Measurements from ENCODE around the gene FKBP5. TPM values are rescaled to one million over a fixed set of nuclear protein-coding genes. Genes with fewer than 3 reads are reported as not detected.

The FKBP5 gene
- total and polyA plus RNA-seq, 2 of the 4 experiments (the other 2 are of a cell fraction) = 6.8 to 7.0 TPM

DNA sequence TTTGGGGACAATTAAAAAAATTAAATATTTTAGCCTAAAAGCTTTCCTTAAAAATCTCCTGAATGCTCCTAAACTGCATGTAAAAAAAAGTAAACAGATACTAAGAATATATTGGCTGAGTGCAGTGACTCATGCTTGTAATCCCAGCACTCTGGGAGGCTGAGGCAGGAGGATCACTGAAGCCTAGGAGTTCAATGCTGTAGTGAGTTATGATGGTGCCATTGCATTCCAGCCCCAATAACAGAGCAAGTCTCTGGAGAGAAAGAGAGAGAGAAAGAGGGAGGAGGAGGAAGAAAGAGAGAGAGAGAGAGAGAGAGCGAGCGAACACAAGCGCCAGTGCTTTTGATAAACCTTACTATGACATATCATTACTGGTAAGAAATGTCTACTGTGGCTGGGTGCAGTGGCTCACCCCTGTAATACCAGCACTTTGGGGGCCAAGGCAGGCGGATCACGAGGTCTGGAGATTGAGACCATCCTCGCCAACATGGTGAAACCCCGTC lies 58.8 kb downstream of the FKBP5 start:
- Histone ChIP-seq H3K4me1 (ENCODE audit: control insufficient read depth, insufficient read depth, low read length) (no peaks in the 10 kb centered on the region), H3K9ac (ENCODE audit: low read depth, low read length) (no peak overlapping the region), H3K14ac (replicated peaks; ENCODE audit: low read depth, low read length) (no peak overlapping the region), H2BK20ac (ENCODE audit: low read depth, low read length) (no peak overlapping the region), H3K4ac (ENCODE audit: low read depth, low read length) (no peak overlapping the region), H2AFZ (replicated peaks; ENCODE audit: low read length, poor library complexity) (no peak overlapping the region), H4K8ac (ENCODE audit: low read depth in 2 of 2, low read length in 2 of 2) (no peak overlapping the region), H3K4me2 (ENCODE audit: low read depth, low read length) (no peak overlapping the region), H2BK15ac (ENCODE audit: low read depth, low read length) (no peak overlapping the region), H3K18ac (ENCODE audit: low read depth, low read length) (no peak overlapping the region), H3K36me3 (ENCODE audit: control insufficient read depth, insufficient read depth, low read length) (no peaks in the 10 kb centered on the region), H2AK9ac (replicated peaks; ENCODE audit: low read depth, low read length, poor library complexity) (no peak overlapping the region), H2BK5ac (ENCODE audit: low read depth, low read length, poor library complexity, severe bottlenecking) (no peak overlapping the region), H3K56ac (ENCODE audit: extremely low read depth, insufficient read depth, low read length) (no peak overlapping the region; the same call in 1 of the 2 replicates), H3K9me3 (ENCODE audit: control insufficient read depth, insufficient read depth, low read length) (no peaks in the 10 kb centered on the region), H3K27ac (ENCODE audit: insufficient read depth, low read length) (no peak overlapping the region), H3K9me1 (ENCODE audit: insufficient read depth, low read length) (no peaks in the 10 kb centered on the region), H4K20me1 (ENCODE audit: insufficient read depth, low read length) (no peaks in the 10 kb centered on the region), H3K23ac (ENCODE audit: low read depth, low read length) (no peak overlapping the region), H4K5ac (ENCODE audit: low read depth, low read length) (no peak overlapping the region), H4K91ac (ENCODE audit: insufficient read depth, low read depth, low read length) (no peak overlapping the region), H3K4me3 (ENCODE audit: insufficient read depth, low read depth, low read length) (no peak overlapping the region), H3K79me1 (ENCODE audit: low read depth in 1 of 2, low read length in 2 of 2) (no peaks in the 10 kb centered on the region), H3K27me3 (ENCODE audit: control insufficient read depth, insufficient read depth, low read length) (no peaks in the 10 kb centered on the region), H2BK120ac (ENCODE audit: low read depth, low read length) (no peak overlapping the region), H2AK5ac (ENCODE audit: low read depth, low read length) (no peak overlapping the region)
- dilution Hi-C loops (cut with HindIII; ENCODE audit: low sequenced_read_pairs, unreplicated experiment) (no loop called here), in situ Hi-C loops (cut with MboI; ENCODE audit: low sequenced_read_pairs) (no loop called here), intact Hi-C loops (cut with micrococcal nuclease) (no loop called here)
- no peak for DNase-seq
- POLR2A ChIA-PET (ENCODE audit: unreplicated experiment) = no interaction called here
- no peak for TF ChIP-seq SMC3 (IDR thresholded peaks at IDR 0.05; ENCODE audit: low read depth, low read length)
- no peak for ATAC-seq (ENCODE audit: low read depth)
- CTCF ChIA-PET = interaction anchor here (0.5 kb wide), 1 partner anchor 107 kb away, joined by 3 read pairs; the partner anchor contains the start of gene ARMC12
- no TSS peak for BruUV-seq (replicated peaks)
- no CpG with 5 or more reads among the region's 7 CpGs for WGBS, 2 experiments (ENCODE audit: extremely low coverage in 2 of 2, insufficient read length in 1 of 2)
